Measurements from ENCODE around the gene ARHGEF17.

DNA sequence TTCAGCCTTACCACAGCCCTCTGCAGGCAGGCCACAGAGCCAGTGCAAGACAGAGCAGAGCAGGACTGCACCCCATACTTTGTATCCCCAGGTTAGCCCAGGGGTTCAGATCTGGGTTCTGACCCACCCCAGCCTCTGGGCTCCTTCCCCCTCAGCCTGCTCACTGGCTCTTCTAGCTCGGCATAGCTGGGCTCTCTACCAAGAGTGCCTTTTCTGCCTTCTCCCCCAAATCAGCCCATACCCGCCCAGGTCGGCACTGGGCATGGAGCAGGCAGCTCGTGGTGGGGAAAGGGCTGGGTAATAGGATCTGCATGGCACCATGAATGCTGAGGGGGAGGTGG, 76.4 kb downstream of the ARHGEF17 start:
- TF ChIP-seq, protein P1, sequence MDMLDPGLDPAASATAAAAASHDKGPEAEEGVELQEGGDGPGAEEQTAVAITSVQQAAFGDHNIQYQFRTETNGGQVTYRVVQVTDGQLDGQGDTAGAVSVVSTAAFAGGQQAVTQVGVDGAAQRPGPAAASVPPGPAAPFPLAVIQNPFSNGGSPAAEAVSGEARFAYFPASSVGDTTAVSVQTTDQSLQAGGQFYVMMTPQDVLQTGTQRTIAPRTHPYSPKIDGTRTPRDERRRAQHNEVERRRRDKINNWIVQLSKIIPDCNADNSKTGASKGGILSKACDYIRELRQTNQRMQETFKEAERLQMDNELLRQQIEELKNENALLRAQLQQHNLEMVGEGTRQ (IDR thresholded peaks at IDR 0.05) = no peak
- TF ChIP-seq, protein P2, sequence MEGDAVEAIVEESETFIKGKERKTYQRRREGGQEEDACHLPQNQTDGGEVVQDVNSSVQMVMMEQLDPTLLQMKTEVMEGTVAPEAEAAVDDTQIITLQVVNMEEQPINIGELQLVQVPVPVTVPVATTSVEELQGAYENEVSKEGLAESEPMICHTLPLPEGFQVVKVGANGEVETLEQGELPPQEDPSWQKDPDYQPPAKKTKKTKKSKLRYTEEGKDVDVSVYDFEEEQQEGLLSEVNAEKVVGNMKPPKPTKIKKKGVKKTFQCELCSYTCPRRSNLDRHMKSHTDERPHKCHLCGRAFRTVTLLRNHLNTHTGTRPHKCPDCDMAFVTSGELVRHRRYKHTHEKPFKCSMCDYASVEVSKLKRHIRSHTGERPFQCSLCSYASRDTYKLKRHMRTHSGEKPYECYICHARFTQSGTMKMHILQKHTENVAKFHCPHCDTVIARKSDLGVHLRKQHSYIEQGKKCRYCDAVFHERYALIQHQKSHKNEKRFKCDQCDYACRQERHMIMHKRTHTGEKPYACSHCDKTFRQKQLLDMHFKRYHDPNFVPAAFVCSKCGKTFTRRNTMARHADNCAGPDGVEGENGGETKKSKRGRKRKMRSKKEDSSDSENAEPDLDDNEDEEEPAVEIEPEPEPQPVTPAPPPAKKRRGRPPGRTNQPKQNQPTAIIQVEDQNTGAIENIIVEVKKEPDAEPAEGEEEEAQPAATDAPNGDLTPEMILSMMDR (IDR thresholded peaks at IDR 0.05) = no peak
- TF ChIP-seq, protein P3, sequence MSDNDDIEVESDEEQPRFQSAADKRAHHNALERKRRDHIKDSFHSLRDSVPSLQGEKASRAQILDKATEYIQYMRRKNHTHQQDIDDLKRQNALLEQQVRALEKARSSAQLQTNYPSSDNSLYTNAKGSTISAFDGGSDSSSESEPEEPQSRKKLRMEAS (IDR thresholded peaks at IDR 0.05) = no peak
- no peak for TF ChIP-seq POLR2A (IDR thresholded peaks at IDR 0.05; ENCODE audit: low read length)
- TF ChIP-seq NR3C1 (IDR thresholded peaks at IDR 0.05) = no peak
- TF ChIP-seq GATA3 (IDR thresholded peaks at IDR 0.05; ENCODE audit: borderline replicate concordance) = no peak
- TF ChIP-seq, protein P4, sequence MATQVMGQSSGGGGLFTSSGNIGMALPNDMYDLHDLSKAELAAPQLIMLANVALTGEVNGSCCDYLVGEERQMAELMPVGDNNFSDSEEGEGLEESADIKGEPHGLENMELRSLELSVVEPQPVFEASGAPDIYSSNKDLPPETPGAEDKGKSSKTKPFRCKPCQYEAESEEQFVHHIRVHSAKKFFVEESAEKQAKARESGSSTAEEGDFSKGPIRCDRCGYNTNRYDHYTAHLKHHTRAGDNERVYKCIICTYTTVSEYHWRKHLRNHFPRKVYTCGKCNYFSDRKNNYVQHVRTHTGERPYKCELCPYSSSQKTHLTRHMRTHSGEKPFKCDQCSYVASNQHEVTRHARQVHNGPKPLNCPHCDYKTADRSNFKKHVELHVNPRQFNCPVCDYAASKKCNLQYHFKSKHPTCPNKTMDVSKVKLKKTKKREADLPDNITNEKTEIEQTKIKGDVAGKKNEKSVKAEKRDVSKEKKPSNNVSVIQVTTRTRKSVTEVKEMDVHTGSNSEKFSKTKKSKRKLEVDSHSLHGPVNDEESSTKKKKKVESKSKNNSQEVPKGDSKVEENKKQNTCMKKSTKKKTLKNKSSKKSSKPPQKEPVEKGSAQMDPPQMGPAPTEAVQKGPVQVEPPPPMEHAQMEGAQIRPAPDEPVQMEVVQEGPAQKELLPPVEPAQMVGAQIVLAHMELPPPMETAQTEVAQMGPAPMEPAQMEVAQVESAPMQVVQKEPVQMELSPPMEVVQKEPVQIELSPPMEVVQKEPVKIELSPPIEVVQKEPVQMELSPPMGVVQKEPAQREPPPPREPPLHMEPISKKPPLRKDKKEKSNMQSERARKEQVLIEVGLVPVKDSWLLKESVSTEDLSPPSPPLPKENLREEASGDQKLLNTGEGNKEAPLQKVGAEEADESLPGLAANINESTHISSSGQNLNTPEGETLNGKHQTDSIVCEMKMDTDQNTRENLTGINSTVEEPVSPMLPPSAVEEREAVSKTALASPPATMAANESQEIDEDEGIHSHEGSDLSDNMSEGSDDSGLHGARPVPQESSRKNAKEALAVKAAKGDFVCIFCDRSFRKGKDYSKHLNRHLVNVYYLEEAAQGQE (IDR thresholded peaks at IDR 0.05) = no peak
- no peak for TF ChIP-seq EHMT2 (IDR thresholded peaks at IDR 0.05; ENCODE audit: low read depth)
- no peak for TF ChIP-seq MAFK (IDR thresholded peaks at IDR 0.05; ENCODE audit: partially characterized antibody)
- TF ChIP-seq RCOR1 (IDR thresholded peaks at IDR 0.05; ENCODE audit: low read depth, low read length) = no peak

Data from A549 (cell line).